ENCODE data around the gene GNAL. TPM values are rescaled to one million over a fixed set of nuclear protein-coding genes. Genes with fewer than 3 reads are reported as not detected.

GNAL gene
- total RNA-seq, 4 donors from 2014 or later = 7.5 to 20.7 (median 11.8) TPM

GRCh38 chr18:11887328-11888128 lies 198.5 kb downstream of the GNAL start:
- TF ChIP-seq, protein P1, sequence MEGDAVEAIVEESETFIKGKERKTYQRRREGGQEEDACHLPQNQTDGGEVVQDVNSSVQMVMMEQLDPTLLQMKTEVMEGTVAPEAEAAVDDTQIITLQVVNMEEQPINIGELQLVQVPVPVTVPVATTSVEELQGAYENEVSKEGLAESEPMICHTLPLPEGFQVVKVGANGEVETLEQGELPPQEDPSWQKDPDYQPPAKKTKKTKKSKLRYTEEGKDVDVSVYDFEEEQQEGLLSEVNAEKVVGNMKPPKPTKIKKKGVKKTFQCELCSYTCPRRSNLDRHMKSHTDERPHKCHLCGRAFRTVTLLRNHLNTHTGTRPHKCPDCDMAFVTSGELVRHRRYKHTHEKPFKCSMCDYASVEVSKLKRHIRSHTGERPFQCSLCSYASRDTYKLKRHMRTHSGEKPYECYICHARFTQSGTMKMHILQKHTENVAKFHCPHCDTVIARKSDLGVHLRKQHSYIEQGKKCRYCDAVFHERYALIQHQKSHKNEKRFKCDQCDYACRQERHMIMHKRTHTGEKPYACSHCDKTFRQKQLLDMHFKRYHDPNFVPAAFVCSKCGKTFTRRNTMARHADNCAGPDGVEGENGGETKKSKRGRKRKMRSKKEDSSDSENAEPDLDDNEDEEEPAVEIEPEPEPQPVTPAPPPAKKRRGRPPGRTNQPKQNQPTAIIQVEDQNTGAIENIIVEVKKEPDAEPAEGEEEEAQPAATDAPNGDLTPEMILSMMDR (IDR thresholded peaks at IDR 0.05; ENCODE audit: low read depth) = no peak

DNA sequence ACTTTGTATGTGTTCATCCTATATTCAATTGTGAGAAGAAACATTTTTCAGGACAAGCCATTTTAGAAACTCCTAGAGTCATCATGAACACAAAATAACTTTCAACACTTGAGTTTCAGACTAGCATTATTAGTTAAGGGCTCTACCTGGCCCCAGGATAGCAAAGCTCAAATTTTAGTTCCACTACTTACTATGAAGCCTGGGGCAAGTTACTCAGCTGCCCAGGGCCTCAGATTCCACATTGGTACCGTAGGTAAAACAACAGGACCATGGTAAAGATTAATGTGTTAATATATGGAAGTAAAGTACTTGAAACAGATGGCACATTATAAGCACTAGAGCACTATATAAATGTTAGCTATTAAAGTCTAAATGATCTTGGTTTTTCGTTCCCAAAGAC lies 199.7 kb downstream of the GNAL start:
- TF ChIP-seq, protein P1 (IDR thresholded peaks at IDR 0.05; ENCODE audit: low read depth) = no peak

- TF ChIP-seq, protein P1 (IDR thresholded peaks at IDR 0.05; ENCODE audit: low read depth) = no peak
Measured at GRCh38 chr18:11889284-11889683, 200.2 kb downstream of the GNAL start.

DNA sequence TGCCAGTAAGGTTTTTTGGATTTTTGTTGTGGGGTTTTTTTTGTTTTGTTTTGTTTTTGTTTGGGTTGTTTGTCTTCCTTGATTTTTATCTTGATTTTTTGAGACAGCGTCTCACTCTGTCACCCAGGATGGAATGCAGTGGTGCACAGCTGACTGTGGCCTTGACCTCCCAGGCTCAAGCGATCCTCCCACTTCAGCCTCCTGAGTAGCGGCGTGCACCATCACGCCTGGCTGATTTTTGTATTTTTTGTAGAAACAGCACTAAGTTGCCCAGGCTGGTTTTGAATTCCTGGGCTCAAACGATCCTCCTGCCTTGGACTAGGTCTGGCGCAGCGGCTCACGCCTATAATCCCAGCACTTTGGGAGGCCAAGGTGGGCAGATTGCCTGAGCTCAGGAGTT lies 202.7 kb downstream of the GNAL start:
- TF ChIP-seq, protein P1 (IDR thresholded peaks at IDR 0.05; ENCODE audit: low read depth) = no peak

GRCh38 chr18:11897781-11898180 lies 208.7 kb downstream of the GNAL start:
- TF ChIP-seq, protein P1 (IDR thresholded peaks at IDR 0.05; ENCODE audit: low read depth) = no peak

GRCh38 chr18:11899063-11899462 lies 210.0 kb downstream of the GNAL start:
- TF ChIP-seq, protein P1 (IDR thresholded peaks at IDR 0.05; ENCODE audit: low read depth) = no peak

DNA sequence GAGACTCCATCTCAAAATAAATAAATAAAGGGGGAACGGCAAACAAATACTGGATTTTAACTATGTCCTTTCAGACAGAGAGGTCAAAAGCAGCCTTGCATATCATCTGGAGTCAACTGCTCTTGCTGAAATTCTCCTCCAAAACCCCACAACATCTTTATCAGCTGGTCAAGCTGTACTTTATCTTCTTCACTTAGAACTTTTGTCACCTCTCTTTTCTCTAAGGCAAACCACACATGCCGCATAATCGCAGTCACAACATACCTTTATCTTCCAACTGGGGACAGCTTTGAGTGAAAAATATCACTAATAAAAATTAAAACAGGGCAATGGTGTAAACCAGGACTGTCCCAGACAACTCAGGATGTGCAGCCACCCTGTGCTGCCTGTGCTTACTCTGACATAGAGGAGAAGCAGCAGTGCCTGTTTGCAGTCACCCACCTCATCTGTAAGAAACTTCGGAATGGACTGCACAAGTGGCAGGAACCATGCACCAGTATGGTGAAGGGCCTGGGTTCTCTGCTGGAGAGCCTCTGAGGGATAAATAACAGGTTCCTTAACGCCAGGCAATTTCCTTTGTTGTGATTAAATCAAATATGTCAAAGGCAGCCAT lies 212.9 kb downstream of the GNAL start:
- TF ChIP-seq, protein P1 (IDR thresholded peaks at IDR 0.05; ENCODE audit: low read depth) = no peak
